ENCODE measurements around the gene GAB2.

Gene GAB2

DNA sequence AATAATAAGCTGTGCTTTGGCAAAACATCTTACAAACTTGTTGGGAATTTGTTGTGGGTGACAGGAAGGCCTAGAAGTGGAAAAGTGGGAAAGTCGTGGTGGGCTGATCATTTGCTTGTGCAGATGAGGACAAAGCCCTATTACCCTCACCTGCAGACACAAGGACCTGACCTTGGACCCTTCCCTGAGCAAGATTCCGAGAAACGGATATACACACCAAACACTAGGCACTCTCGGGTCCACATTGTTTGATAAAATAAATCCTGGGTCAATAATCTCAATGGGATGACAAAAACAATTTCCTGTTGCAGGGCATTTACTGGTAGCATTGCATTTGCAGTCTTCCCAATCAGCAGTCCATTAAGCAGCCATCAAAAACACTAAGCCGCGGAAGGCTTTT, 89.7 kb downstream of the GAB2 start:
- H3K4me3 ChIP-seq (ENCODE audit: low read depth, low read length), result no peak overlapping the region
- in situ Hi-C loops (cut with HindIII; ENCODE audit: low sequenced_read_pairs), result no loop called here
- no peak for DNase-seq (ENCODE audit: low read depth)
- TF ChIP-seq, protein P1, sequence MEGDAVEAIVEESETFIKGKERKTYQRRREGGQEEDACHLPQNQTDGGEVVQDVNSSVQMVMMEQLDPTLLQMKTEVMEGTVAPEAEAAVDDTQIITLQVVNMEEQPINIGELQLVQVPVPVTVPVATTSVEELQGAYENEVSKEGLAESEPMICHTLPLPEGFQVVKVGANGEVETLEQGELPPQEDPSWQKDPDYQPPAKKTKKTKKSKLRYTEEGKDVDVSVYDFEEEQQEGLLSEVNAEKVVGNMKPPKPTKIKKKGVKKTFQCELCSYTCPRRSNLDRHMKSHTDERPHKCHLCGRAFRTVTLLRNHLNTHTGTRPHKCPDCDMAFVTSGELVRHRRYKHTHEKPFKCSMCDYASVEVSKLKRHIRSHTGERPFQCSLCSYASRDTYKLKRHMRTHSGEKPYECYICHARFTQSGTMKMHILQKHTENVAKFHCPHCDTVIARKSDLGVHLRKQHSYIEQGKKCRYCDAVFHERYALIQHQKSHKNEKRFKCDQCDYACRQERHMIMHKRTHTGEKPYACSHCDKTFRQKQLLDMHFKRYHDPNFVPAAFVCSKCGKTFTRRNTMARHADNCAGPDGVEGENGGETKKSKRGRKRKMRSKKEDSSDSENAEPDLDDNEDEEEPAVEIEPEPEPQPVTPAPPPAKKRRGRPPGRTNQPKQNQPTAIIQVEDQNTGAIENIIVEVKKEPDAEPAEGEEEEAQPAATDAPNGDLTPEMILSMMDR (IDR thresholded peaks at IDR 0.05; ENCODE audit: low read depth, low read length, missing control alignments), result no peak

DNA sequence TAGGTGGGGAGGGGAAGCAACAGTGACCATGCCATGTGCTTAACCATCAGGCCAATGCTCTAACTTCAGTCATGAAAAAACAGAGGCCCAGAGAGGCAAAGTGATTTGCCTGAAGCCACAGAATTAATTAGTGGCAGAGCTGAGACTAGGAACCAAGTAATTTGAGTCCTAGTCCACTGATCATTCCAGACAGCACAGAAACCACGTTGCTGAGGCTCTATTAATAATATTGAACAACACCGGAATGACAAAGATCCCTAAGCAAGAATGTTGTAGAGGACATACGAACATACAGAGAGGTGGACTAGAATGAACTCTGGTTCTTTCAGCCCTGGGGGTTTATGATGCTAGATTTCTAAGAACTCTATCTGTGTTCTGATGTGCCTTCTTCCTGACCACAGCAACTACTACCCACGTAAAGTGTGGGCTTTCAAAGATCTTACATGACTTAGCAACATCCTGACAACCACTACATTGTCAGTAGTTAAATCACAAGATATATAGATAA, 92.3 kb downstream of the GAB2 start:
- no peak for DNase-seq (ENCODE audit: low read depth)
- TF ChIP-seq, protein P1 (IDR thresholded peaks at IDR 0.05; ENCODE audit: low read depth, low read length, missing control alignments), result no peak
- H3K4me3 ChIP-seq (ENCODE audit: low read depth, low read length), result no peak overlapping the region
- in situ Hi-C loops (cut with HindIII; ENCODE audit: low sequenced_read_pairs), result no loop called here

DNA sequence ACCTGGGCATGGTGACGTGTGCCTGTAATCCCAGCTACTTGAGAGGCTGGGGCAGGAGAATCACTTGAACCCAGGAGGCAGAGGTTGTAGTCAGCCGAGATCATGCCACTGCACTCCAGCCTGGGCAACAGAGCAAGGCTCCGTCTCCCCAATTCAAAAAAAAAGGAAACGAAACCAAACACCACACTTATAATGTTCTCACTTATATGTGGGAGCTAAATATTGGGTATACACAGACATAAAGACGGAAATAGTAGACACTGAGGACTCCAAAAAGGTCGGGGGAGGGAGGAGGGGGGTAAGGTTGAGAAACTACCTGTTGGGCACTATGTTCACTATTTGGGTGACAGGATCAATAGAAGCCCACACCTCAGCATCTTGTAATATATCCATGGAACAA, 94.3 kb downstream of the GAB2 start:
- H3K4me3 ChIP-seq (ENCODE audit: low read depth, low read length), result no peak overlapping the region
- no peak for DNase-seq (ENCODE audit: low read depth)
- TF ChIP-seq, protein P1 (IDR thresholded peaks at IDR 0.05; ENCODE audit: low read depth, low read length, missing control alignments), result no peak
- in situ Hi-C loops (cut with HindIII; ENCODE audit: low sequenced_read_pairs), result no loop called here

DNA sequence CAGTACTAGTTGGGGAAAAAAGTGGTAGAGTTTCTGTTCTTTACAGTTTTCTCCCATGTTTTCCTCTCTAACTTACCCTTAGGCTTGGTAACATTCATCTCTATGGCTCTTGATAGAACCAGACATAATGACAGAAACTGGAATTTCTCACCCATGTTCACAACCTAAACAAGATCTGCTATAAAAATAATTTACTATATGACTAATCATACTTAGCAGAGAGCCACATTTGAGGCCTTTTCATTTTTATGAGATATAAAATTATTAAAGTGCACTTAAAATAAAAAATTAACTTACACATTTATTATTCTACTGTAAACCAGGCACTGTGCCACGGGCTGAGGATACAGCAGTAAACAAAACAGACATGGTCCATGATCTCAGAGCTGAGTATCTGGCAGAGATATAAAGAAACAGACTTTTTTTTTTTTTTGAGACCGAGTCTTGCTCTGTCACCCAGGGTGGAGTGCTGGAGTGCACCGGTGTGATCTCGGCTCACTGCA, 98.1 kb downstream of the GAB2 start:
- H3K4me3 ChIP-seq (ENCODE audit: low read depth, low read length), result no peak overlapping the region
- in situ Hi-C loops (cut with HindIII; ENCODE audit: low sequenced_read_pairs), result no loop called here

DNA sequence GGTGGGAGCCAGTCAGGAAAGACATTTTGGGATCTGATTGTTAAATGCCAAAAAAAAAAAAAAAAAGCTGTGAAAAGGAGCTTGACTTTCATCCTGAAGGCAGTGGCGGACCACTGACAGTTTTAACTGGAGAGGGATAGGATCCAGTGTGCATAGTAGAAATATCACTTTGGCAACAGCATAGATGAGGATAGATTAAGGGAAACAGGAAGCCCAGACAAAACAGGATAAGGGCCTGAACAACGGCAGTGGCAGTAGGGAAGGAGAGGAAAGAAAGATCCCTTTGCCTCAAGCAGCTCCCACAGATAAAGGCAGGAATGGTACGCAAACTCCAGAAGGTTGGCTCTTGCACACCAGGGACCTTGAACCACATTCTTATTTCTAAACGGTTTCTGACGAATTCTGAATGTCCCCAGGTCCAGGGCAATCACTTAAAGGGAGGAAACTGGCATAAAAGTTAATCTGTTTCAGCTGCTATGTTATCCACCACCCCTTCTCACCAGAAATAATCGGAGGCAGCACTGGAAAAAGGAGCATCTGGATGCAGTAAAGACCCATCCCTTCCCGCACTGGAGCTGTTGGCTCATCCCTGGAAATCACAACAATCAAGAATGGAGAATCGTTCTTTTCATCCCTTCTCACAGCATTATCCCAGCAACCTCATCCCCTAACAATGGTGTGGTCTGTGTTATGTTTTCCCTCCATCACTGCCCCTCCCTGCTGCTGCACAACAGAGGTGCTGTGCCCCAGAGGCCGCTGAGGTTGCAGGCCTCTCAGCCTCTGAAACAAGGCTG, 99.1 kb downstream of the GAB2 start:
- H3K4me3 ChIP-seq (ENCODE audit: low read depth, low read length), result no peak overlapping the region
- in situ Hi-C loops (cut with HindIII; ENCODE audit: low sequenced_read_pairs), result no loop called here
- no peak for DNase-seq (ENCODE audit: low read depth)
- TF ChIP-seq, protein P1 (IDR thresholded peaks at IDR 0.05; ENCODE audit: low read depth, low read length, missing control alignments), result no peak

More for the DNA sequence above, 98.1 kb downstream of the GAB2 start:
- TF ChIP-seq, protein P1 (IDR thresholded peaks at IDR 0.05; ENCODE audit: low read depth, low read length, missing control alignments), result no peak
- no peak for DNase-seq (ENCODE audit: low read depth)

DNA sequence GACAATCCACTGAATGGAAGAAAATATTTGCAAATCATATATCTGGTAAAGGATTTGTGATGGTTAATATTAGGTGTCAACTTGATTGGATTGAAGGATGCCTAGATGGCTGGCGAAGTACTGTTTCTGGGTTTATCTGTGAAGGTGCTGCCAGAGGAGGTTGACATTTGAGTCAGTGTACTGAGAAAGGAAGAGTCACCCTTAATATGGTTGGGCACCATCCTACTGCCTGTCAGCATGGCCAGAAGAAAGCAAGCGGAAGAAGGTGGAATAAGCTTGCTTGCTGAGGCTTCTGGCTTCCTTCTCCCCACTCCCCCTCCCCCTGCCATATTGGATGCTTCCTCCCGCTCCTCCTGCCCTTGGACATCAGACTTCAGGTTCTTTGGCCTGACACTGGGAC, 101.9 kb downstream of the GAB2 start:
- in situ Hi-C loops (cut with HindIII; ENCODE audit: low sequenced_read_pairs), result no loop called here
- no peak overlapping the region for H3K4me3 ChIP-seq (ENCODE audit: low read depth, low read length)
- TF ChIP-seq, protein P1 (IDR thresholded peaks at IDR 0.05; ENCODE audit: low read depth, low read length, missing control alignments), result no peak
- no peak for DNase-seq (ENCODE audit: low read depth)

Measured in astrocyte of the cerebellum (primary cell).